Hematopoietic multipotent progenitor cell treated with erythropoietin and hydrocortisone succinate and interleukin-3 and kit ligand, for 6 days (in vitro differentiated cells): Measurements from ENCODE around the gene CCIN.
"Not testable (repeated sequence)": the region's sequence is repeated elsewhere in the genome, so short reads cannot be mapped to it uniquely, and the experiment has no call there.

Source experiments
- DNase-seq: peaks from one replicate; pipeline ENCODE4 v3.0.0-alpha.2; 2015

CCIN gene

GRCh38 chr9:36141288-36141687 lies 27.9 kb upstream of the CCIN start:
- DNase-seq = peak; percentile 43

GRCh38 chr9:36141761-36142160 lies 27.4 kb upstream of the CCIN start:
- DNase-seq = no peak

DNA sequence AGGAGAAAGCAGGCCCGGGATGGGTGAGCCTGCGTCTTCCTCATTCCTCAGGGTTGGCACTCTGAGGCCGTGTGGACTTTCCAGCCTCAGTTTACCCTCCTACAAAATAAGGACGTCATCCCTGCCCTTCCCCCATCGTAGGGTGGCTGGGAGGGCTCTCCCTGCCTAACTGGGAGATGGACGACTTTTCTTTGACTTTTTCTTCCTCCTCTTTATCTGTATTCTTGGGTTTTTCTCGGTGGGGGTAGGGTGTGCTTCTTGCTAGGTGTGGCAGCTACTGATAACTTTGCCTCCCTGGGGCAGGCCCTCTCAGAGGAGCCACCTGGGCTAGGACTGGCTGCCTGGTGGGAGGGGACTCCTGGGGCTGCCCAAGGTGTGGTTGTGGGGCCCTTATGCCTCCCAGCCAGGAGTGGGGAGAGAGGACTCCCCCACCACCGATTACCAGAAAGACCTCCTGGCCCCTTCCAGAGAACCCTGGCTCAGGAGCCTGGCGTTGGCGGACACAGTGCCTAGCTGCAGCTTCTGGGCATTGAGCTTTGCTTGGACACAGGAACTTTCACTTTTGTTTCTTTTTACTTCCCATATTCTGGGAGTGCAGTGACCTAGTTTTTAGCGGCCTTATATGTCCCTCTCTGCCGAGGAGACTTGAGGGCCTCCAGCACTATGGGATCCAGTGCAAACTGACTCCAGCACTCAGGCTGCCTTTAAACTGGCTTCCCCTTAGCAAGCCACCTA lies 26.5 kb upstream of the CCIN start:
- DNase-seq = peak; percentile 94

GRCh38 chr9:36143245-36143641 lies 25.9 kb upstream of the CCIN start:
- DNase-seq = no peak

- DNase-seq = peak; percentile 51
Observed at GRCh38 chr9:36144309-36145232, 24.6 kb upstream of the CCIN start.

GRCh38 chr9:36145970-36146369 lies 23.2 kb upstream of the CCIN start:
- no peak for DNase-seq

GRCh38 chr9:36146651-36147050 lies 22.5 kb upstream of the CCIN start:
- no peak for DNase-seq

DNA sequence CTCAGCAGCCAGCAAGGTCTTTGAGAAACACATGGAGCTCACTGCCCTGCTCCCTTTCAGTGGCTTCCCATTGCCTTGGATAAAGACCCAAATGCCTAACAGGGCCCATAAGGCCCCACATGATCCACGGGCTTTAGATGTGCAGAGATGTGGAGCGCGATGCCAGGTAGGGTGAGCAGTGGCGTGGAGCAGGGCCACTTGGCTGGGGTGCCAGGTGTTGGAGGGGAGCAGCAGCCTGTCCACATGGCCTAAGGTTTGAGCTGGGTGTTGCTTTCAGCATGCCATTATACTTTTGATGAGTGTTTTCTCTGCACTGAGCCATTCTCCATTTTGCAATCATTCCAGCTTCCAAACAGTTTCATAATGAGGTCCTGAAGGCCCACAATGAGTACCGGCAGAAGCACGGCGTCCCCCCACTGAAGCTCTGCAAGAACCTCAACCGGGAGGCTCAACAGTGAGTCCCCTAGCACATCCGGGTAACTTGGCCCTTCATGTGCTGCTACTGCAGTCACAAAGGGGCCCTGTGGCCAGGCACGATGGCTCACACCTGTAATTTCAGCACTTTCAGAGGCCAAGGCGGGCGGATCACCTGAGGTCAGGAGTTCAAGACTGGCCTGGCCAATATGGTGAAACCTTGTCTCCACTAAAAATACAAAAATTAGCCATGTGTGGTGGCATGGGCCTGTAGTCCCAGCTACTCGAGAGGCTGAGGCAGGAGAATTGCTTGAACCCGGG lies 21.6 kb upstream of the CCIN start:
- DNase-seq = no peak

DNA sequence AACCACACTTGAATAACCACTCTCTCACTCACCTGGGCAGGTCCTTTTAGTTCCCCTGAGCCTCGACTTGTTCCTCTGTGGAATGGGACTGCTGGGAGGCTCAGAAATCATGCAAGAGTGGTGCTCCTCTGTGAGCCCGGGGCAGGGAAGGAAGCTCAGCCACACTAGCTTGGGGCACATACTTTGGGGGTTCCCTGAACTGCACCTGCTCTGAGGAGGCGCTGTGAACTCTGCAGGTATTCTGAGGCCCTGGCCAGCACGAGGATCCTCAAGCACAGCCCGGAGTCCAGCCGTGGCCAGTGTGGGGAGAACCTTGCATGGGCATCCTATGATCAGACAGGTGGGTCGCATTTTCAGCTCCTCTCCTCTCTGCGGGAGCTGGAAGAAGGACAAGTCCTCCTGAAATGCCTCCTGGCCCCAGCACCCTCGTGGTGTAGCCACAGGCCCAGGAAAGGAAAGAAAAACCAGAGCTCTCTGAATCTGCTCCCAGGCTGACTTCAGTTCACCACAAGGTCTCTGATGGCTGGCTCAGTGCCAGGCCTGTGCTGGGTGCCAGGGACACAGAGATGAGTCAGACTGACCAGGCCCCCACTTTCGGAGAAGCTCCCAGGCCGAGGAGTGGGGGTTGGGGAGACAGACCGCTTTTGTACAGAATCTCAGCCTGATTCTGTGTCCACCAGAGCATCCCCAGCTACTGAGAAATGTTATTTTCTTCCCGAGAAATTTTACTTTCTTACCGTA lies 20.7 kb upstream of the CCIN start:
- peak; percentile 92 for DNase-seq

- DNase-seq = no peak
Observed at GRCh38 chr9:36149197-36149596, 20.0 kb upstream of the CCIN start.

DNA sequence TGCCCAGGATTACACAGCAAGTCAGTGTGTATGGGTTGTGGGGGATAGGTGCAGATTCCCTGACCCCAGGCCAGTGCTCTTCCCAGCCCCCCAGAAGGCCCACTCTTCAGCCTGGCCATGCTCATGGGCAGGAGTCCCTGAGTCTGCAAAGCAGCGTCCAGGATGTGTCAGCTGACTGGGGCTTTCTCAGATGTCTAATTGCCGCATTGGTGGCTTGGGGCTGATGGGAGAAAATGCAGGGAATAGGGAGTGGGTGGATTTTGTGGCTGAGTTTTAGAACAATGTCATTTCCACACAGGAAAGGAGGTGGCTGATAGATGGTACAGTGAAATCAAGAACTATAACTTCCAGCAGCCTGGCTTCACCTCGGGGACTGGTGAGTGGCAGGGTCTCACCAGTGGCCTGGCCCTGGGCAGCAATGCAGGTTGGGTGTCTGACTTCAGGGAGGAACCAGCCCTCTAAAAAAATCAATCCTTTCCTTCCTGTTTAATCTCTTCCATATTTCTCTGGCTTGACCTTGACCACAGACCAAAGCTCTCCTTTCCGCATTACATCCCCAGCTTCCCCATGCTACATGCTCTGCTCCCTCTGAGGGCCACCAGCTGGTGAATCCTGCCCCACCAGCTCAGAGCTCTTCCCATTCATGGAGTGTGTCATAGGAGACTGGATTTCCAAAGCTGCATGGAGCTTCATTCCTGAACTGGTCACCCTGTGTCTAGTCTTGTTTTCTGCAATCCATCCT lies 18.4 kb upstream of the CCIN start:
- no peak for DNase-seq

DNA sequence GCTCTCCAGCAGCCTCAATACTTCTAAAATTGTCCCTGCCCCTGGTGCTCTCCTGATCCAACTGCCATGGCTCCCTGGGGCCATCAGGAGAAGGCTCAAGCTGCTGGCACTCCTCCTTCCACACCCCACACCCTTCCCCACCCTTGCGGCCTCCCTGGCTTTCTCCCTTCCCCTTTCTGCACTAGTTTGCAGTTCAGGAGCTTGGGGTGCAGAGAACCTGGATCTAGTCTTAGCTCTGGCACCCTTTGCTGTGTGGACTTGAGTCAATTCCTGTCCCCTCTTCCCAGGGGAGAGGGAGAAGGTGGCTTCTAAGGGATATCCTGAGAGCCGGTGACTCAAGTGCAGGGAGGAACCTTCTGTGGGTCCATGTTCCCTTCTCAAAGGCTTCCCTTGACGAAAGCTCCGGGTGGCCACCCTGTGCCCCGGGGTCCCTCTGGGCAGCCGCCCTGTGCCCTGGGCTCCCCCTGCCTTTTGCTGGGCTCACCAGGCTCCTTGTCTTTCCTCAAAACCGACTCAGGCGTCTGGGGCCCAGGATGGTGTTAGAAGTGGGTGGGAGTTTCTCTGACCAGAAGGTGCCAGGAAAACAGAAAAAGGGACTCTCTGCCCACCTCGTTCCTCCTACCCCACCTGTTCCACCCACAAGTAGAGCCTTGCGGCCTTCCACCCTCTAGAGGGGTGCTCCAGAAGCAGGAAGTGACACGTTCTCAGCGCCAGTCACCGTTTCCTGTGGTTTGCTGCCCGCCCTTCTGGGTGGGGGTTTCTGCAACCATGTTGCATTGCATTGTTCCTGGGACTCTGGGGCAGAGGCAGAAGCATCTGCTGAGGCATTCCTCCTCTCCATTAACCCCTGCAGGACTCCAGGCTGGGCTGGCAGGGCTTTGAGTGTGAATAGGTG lies 17.6 kb upstream of the CCIN start:
- DNase-seq = peak; percentile 91

- no peak for DNase-seq
Observed at GRCh38 chr9:36152741-36153438, 16.3 kb upstream of the CCIN start.

DNA sequence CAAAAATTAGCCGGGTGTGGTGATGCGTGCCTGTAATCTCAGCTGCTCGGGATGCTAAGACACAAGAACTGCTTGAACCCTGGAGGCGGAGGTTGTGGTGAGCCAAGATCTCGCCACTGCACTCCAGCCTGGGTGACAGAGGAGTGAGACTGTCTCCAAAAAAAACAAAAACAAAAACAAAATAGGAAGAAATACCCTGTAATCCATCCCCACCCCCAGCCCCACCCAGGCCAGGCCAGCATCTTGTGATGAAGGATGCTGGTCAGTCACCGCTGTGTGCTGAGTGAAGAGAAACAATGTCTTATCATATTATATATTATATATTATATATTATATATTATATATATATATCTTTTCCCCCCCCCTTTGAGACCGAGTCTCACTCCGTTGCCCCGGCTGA lies 15.4 kb upstream of the CCIN start:
- no peak for DNase-seq

- DNase-seq = peak; percentile 54
Observed at GRCh38 chr9:36154331-36154952, 14.7 kb upstream of the CCIN start.

DNA sequence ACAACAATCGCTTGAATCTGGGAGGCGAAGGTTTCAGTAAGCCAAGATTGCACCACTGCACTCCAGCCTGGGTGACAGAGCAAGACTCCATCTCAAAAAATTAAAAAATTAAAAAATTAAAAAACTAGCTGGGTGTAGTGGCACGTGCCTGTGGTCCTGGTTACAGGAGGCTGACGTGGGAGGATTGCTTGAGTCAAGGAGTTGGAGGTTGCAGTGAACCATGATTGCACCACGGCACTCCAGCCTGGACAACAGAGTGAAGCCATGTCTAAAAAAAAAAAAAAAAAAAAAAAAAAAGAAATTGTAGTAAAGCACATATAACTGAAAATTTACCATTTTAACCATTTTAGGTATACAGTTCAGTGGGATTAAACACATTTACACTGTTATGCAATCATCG lies 13.1 kb upstream of the CCIN start:
- DNase-seq = no peak

- DNase-seq = peak; percentile 59
Observed at GRCh38 chr9:36158122-36158521, 11.1 kb upstream of the CCIN start.

DNA sequence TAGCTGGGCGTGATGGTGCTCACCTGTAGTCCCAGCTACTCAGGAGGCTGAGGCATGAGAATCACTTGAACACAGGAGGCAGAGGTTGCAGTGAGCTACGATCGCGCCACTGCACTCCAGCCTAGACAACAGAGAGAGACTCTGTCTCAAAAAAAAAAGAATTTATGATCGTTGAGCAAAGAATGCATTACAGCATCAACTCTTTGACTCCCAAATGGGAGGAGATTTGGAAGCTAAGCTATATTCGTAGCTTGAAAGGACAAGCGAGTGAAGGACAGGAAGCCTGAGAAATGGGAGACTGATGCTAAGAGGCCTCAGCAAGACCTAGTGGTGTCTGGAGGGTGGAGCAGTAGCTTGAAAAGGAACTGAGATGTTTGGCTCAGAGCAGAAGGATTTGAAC lies 10.3 kb upstream of the CCIN start:
- no peak for DNase-seq

- DNase-seq = not testable (repeated sequence)
Observed at GRCh38 chr9:36159509-36159908, 9.7 kb upstream of the CCIN start.

- DNase-seq = not testable (repeated sequence)
Observed at GRCh38 chr9:36160126-36160525, 9.1 kb upstream of the CCIN start.
